SK-N-SH treated with all-trans-retinoic acid at 6 μM for 48 hours (cell line): ENCODE results near the gene DNAJC6.

Source experiments
- ATAC-seq: fragments of 200-7000 bp; cut with Tn5 transposase; 3 replicates; pipeline ENCODE4 v1.9.1; 2020; ENCODE audit warnings: mild to moderate bottlenecking, moderate library complexity
- ARNTL ChIP-seq: fragments of 450-650 bp; formaldehyde crosslinking; IDR thresholded peaks from 2 replicates; pipeline ENCODE4 v1.5.0; 2020; ENCODE audit warnings: low read depth, mild to moderate bottlenecking, moderate library complexity, borderline replicate concordance
- BACH2 ChIP-seq: fragments of 250-450 bp; sonication (Bioruptor Pico); IDR thresholded peaks from 2 replicates; pipeline ENCODE4 v1.9.0; 2021; ENCODE audit warnings: mild to moderate bottlenecking, borderline replicate concordance
- CSDC2 ChIP-seq: fragments of 250-450 bp; sonication (Bioruptor Pico); IDR thresholded peaks from 2 replicates; pipeline ENCODE4 v1.5.0; 2020; ENCODE audit warnings: mild to moderate bottlenecking, moderate library complexity
- GLIS3 ChIP-seq: fragments of 250-450 bp; sonication (Bioruptor Pico); IDR thresholded peaks from 2 replicates; pipeline ENCODE4 v1.5.0; 2020; ENCODE audit warnings: mild to moderate bottlenecking, moderate library complexity
- ISL1 ChIP-seq: fragments of 250-450 bp; sonication (Bioruptor Pico); IDR thresholded peaks from 2 replicates; pipeline ENCODE4 v2.1.2; 2022; ENCODE audit warnings: mild to moderate bottlenecking, moderate library complexity
- OSR1 ChIP-seq: fragments of 250-450 bp; sonication (Bioruptor Pico); IDR thresholded peaks from 2 replicates; pipeline ENCODE4 v1.8.0; 2022; ENCODE audit warnings: moderate library complexity, mild to moderate bottlenecking, inconsistent platforms
- PPARA ChIP-seq: fragments of 250-450 bp; sonication (Bioruptor Pico); IDR thresholded peaks from 2 replicates; pipeline ENCODE4 v1.5.0; 2020; ENCODE audit warnings: mild to moderate bottlenecking, borderline replicate concordance
- RARB ChIP-seq: fragments of 250-450 bp; sonication (Bioruptor Pico); IDR thresholded peaks from 2 replicates; pipeline ENCODE4 v1.8.0; 2021; ENCODE audit warnings: mild to moderate bottlenecking, moderate library complexity
- TCF4 ChIP-seq: fragments of 250-450 bp; sonication (Bioruptor Pico); IDR thresholded peaks from 2 replicates; pipeline ENCODE4 v1.8.0; 2021; ENCODE audit warnings: mild to moderate bottlenecking, moderate library complexity, borderline replicate concordance
- ZC3H10 ChIP-seq: fragments of 250-450 bp; sonication (Bioruptor Pico); IDR thresholded peaks from 2 replicates; pipeline ENCODE4 v1.5.1; 2021; ENCODE audit warnings: mild to moderate bottlenecking, moderate library complexity
- ZFP3 ChIP-seq: fragments of 250-450 bp; sonication (Bioruptor Pico); IDR thresholded peaks from 2 replicates; pipeline ENCODE4 v1.5.0; 2020; ENCODE audit warnings: mild to moderate bottlenecking, moderate library complexity
- ZFP30 ChIP-seq: fragments of 450-650 bp; formaldehyde crosslinking; IDR thresholded peaks from 2 replicates; pipeline ENCODE4 v1.5.0; 2022; ENCODE audit warnings: mild to moderate bottlenecking, moderate library complexity
- ZNF565 ChIP-seq: fragments of 450-650 bp; formaldehyde crosslinking; conservative IDR thresholded peaks from 2 replicates; pipeline ENCODE4 v1.5.0; 2020; ENCODE audit warnings: low read depth, mild to moderate bottlenecking, moderate library complexity
- ZNF8 ChIP-seq: fragments of 450-650 bp; formaldehyde crosslinking; IDR thresholded peaks from 2 replicates; pipeline ENCODE4 v1.5.0; 2020; ENCODE audit warnings: mild to moderate bottlenecking, moderate library complexity
- TF ChIP-seq, protein P1 (sequence below): fragments of 250-450 bp; sonication (Bioruptor Pico); IDR thresholded peaks from 2 replicates; pipeline ENCODE4 v1.5.0; 2020; ENCODE audit warnings: mild to moderate bottlenecking, moderate library complexity
- TF ChIP-seq, protein P2 (sequence below): fragments of 250-450 bp; sonication (Bioruptor Pico); IDR thresholded peaks from 2 replicates; pipeline ENCODE4 v1.5.1; 2021; ENCODE audit warnings: mild to moderate bottlenecking, moderate library complexity
- TF ChIP-seq, protein P3 (sequence below): fragments of 250-450 bp; sonication (Bioruptor Pico); IDR thresholded peaks from 2 replicates; pipeline ENCODE4 v1.8.0; 2020; ENCODE audit warnings: mild to moderate bottlenecking, moderate library complexity, borderline replicate concordance
- TF ChIP-seq, protein P4 (sequence below): fragments of 250-450 bp; sonication (Bioruptor Pico); IDR thresholded peaks from 2 replicates; pipeline ENCODE4 v1.8.0; 2021; ENCODE audit warnings: low read depth, mild to moderate bottlenecking, moderate library complexity, borderline replicate concordance

Gene DNAJC6

DNA sequence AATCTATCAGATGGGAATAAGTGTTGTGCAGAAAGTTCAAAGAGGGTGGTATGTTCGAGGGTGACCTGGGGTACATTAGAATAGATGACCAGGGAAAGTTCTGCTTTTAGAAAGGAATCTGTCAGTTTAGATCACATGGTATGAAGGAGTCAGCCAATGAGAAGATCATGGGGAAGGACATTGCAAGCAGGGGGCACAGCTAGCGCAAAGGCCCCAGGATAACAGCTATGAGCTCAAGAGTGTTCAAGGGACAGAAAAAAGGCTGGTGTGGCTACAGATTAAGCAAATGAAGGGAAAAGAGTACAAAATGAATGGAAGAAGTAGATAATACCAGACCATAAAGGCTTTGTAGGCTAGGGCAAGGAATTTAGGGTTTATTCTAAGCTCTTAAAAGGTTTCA is 119.7 kb downstream of the DNAJC6 start:
- ATAC-seq: no peak
- TF ChIP-seq, protein P1, sequence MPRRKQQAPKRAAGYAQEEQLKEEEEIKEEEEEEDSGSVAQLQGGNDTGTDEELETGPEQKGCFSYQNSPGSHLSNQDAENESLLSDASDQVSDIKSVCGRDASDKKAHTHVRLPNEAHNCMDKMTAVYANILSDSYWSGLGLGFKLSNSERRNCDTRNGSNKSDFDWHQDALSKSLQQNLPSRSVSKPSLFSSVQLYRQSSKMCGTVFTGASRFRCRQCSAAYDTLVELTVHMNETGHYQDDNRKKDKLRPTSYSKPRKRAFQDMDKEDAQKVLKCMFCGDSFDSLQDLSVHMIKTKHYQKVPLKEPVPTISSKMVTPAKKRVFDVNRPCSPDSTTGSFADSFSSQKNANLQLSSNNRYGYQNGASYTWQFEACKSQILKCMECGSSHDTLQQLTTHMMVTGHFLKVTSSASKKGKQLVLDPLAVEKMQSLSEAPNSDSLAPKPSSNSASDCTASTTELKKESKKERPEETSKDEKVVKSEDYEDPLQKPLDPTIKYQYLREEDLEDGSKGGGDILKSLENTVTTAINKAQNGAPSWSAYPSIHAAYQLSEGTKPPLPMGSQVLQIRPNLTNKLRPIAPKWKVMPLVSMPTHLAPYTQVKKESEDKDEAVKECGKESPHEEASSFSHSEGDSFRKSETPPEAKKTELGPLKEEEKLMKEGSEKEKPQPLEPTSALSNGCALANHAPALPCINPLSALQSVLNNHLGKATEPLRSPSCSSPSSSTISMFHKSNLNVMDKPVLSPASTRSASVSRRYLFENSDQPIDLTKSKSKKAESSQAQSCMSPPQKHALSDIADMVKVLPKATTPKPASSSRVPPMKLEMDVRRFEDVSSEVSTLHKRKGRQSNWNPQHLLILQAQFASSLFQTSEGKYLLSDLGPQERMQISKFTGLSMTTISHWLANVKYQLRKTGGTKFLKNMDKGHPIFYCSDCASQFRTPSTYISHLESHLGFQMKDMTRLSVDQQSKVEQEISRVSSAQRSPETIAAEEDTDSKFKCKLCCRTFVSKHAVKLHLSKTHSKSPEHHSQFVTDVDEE (CRISPR knock-in tag): no peak
- TF ChIP-seq ZC3H10 (CRISPR knock-in tag): no peak
- no peak for TF ChIP-seq OSR1
- TF ChIP-seq, protein P2, sequence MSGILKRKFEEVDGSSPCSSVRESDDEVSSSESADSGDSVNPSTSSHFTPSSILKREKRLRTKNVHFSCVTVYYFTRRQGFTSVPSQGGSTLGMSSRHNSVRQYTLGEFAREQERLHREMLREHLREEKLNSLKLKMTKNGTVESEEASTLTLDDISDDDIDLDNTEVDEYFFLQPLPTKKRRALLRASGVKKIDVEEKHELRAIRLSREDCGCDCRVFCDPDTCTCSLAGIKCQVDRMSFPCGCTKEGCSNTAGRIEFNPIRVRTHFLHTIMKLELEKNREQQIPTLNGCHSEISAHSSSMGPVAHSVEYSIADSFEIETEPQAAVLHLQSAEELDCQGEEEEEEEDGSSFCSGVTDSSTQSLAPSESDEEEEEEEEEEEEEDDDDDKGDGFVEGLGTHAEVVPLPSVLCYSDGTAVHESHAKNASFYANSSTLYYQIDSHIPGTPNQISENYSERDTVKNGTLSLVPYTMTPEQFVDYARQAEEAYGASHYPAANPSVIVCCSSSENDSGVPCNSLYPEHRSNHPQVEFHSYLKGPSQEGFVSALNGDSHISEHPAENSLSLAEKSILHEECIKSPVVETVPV (CRISPR knock-in tag): no peak
- no peak for TF ChIP-seq PPARA (CRISPR knock-in tag)
- TF ChIP-seq ARNTL (CRISPR knock-in tag): no peak
- TF ChIP-seq ISL1 (CRISPR knock-in tag): no peak
- TF ChIP-seq ZNF565 (CRISPR knock-in tag): no peak
- no peak for TF ChIP-seq BACH2 (CRISPR knock-in tag)
- TF ChIP-seq, all 23 proteins: peak for 0

DNA sequence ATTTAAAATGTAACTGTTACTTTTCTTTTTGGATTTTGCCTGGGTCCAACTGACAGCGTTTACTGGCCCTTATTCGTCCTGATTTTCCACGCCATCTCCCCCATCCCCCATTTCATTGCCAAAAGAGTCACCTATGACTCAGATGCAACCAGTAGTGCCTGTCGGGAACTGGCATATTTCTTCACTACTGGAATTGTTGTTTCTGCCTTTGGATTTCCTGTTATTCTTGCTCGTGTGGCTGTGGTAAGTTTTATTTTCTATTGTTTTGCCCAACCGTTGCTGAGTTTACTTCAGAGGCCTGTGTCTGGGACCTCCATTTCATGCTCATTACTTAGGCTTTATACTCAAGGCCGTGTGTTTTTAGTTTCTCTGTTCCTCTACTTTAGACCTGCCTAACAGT is 120.5 kb downstream of the DNAJC6 start:
- TF ChIP-seq ZFP3 (CRISPR knock-in tag) (peak; percentile 21; the same call in 1 of the 2 replicates), ZNF565 (CRISPR knock-in tag) (no peak)
- TF ChIP-seq, protein P3, sequence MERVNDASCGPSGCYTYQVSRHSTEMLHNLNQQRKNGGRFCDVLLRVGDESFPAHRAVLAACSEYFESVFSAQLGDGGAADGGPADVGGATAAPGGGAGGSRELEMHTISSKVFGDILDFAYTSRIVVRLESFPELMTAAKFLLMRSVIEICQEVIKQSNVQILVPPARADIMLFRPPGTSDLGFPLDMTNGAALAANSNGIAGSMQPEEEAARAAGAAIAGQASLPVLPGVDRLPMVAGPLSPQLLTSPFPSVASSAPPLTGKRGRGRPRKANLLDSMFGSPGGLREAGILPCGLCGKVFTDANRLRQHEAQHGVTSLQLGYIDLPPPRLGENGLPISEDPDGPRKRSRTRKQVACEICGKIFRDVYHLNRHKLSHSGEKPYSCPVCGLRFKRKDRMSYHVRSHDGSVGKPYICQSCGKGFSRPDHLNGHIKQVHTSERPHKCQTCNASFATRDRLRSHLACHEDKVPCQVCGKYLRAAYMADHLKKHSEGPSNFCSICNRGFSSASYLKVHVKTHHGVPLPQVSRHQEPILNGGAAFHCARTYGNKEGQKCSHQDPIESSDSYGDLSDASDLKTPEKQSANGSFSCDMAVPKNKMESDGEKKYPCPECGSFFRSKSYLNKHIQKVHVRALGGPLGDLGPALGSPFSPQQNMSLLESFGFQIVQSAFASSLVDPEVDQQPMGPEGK (CRISPR knock-in tag): no peak
- ATAC-seq: peak; percentile 62

DNA sequence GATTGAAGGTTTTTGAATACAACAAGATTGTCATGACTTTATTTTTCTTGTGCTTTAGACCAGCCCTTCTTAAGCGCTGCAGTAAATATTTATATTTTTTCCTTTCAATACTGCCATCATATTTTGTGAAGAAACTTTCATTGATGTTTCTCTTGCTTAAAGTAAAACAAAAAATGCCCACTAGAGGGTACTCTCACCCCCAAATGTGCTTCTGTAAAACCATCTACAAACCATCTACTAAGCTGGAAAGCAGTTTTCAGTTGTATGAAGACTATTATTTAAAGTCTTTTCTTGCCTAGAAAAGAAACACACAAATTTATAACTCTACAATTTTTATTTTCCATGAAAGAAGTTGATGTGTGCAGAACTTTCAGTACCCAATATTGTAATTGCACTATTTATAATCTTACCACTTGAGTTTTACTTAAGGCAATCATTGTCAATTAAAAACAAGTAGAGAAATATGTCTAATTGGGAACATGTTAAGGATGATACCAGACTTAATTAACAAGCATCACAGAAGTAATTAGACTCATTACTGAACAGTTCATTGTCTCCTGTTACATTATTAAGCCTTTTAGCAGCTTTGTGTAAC is 121.9 kb downstream of the DNAJC6 start:
- ATAC-seq: peak; percentile 67; the same call in 2 of the 3 replicates

DNA sequence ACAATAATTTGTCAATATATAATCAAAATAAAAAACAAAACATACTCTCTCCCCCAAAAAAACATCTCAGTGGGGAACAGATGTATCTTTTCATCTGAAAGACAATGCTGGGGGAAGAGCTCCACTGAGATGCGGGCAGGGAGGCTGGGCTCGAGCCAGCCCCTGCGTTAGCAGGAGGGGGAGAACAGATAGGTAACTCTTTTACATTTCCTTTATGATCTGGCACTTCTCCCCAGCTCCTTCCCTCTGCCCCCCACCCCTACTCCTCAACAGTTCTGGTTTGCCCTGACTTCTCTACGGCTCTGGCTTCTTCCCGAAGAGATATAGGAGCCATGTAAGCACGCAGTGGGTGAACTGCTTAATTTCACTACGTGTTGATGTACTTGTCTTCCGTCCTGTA is 123.6 kb downstream of the DNAJC6 start:
- no peak for ATAC-seq
- TF ChIP-seq PPARA (CRISPR knock-in tag) (no peak), ZFP3 (CRISPR knock-in tag) (no peak), CSDC2 (no peak), TCF4 (CRISPR knock-in tag) (no peak), ARNTL (CRISPR knock-in tag) (no peak), ZC3H10 (CRISPR knock-in tag) (no peak), ZNF8 (CRISPR knock-in tag) (no peak), ZFP30 (CRISPR knock-in tag) (no peak), OSR1 (no peak), ISL1 (CRISPR knock-in tag) (no peak), RARB (no peak)
- TF ChIP-seq, protein P4, sequence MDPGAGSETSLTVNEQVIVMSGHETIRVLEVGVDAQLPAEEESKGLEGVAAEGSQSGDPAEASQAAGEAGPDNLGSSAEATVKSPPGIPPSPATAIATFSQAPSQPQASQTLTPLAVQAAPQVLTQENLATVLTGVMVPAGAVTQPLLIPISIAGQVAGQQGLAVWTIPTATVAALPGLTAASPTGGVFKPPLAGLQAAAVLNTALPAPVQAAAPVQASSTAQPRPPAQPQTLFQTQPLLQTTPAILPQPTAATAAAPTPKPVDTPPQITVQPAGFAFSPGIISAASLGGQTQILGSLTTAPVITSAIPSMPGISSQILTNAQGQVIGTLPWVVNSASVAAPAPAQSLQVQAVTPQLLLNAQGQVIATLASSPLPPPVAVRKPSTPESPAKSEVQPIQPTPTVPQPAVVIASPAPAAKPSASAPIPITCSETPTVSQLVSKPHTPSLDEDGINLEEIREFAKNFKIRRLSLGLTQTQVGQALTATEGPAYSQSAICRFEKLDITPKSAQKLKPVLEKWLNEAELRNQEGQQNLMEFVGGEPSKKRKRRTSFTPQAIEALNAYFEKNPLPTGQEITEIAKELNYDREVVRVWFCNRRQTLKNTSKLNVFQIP: no peak
- TF ChIP-seq, protein P3 (CRISPR knock-in tag): no peak
- TF ChIP-seq, protein P1 (CRISPR knock-in tag): no peak

More for the DNA sequence above, 121.9 kb downstream of the DNAJC6 start:
- TF ChIP-seq GLIS3 (CRISPR knock-in tag): no peak
- TF ChIP-seq, protein P4: no peak
- TF ChIP-seq ZFP3 (CRISPR knock-in tag): no peak
- TF ChIP-seq, all 23 proteins: peak for 0
